CD4-positive, CD25-positive, alpha-beta regulatory T cell (primary cell): ENCODE measurements around the gene SNRPD3. TPM values are rescaled to one million over a fixed set of nuclear protein-coding genes. Genes with fewer than 3 reads are reported as not detected.
A peak's percentile ranks its signal among the peaks of the same experiment; 100 is the strongest.

Experiments used
- ATAC-seq, 2 donors: fragments of 150-1000 bp; cut with Tn5 transposase; one replicate each; pipeline ENCODE4 v1.10.0; 2021; ENCODE audit warnings: low read depth in 2 of 2, moderate number of reproducible peaks in 2 of 2, moderate library complexity in 1 of 2
- DNase-seq, 3 donors: peaks; one replicate each; pipeline versions ENCODE4 v3.0.0 to v3.0.0-alpha.2; 2012 to 2022; ENCODE audit warnings: mixed read lengths in 1 of 3
- H3K27ac ChIP-seq: one replicate; pipeline ENCODE4 v1.7.0; 2013; ENCODE audit warnings: mild to moderate bottlenecking, low read length; ENCODE audit not compliant: insufficient read depth, poor library complexity, severe bottlenecking
- H3K27me3 ChIP-seq: one replicate; pipeline ENCODE4 v1.7.0; 2013; ENCODE audit warnings: low read length; ENCODE audit not compliant: control insufficient read depth, insufficient read depth
- H3K36me3 ChIP-seq: one replicate; pipeline ENCODE4 v1.7.0; 2013; ENCODE audit warnings: mild to moderate bottlenecking, low read length, moderate library complexity; ENCODE audit not compliant: control insufficient read depth, insufficient read depth
- H3K4me1 ChIP-seq: 2 replicates; pipeline ENCODE4 v1.7.0; 2013; ENCODE audit warnings: mild to moderate bottlenecking, low read length; ENCODE audit not compliant: insufficient read depth, control insufficient read depth, poor library complexity, severe bottlenecking
- H3K4me3 ChIP-seq: one replicate; pipeline ENCODE4 v1.7.0; 2013; ENCODE audit warnings: low read depth, mild to moderate bottlenecking, low read length, moderate library complexity
- H3K9me3 ChIP-seq, 2 experiments: 1 replicate in 1 of 2; 2 replicates in 1 of 2; pipeline ENCODE4 v1.7.0; 2013; ENCODE audit warnings: low read length in 2 of 2, mild to moderate bottlenecking in 1 of 2, moderate library complexity in 1 of 2; ENCODE audit not compliant: control insufficient read depth in 2 of 2
- H3K27ac Mint-ChIP-seq, 3 donors: one replicate each; pipeline ENCODE4 v1.8.0; 2020 to 2022; ENCODE audit warnings: mild to moderate bottlenecking in 3 of 3, mixed read lengths in 3 of 3, moderate library complexity in 2 of 3
- H3K27me3 Mint-ChIP-seq: one replicate; pipeline ENCODE4 v1.8.0; 2022; ENCODE audit warnings: mild to moderate bottlenecking, mixed read lengths
- H3K36me3 Mint-ChIP-seq: one replicate; pipeline ENCODE4 v1.8.0; 2020; ENCODE audit warnings: mixed read lengths
- H3K4me1 Mint-ChIP-seq, 4 donors: one replicate each; pipeline ENCODE4 v1.8.0; 2020 to 2022; ENCODE audit warnings: mixed read lengths in 4 of 4, mild to moderate bottlenecking in 1 of 4
- H3K4me3 Mint-ChIP-seq, 4 donors: one replicate each; pipeline ENCODE4 v1.8.0; 2020 to 2022; ENCODE audit warnings: mild to moderate bottlenecking in 4 of 4, mixed read lengths in 4 of 4, moderate library complexity in 3 of 4
- H3K9me3 Mint-ChIP-seq, 7 donors: one replicate each; pipeline ENCODE4 v1.8.0; 2020 to 2022; ENCODE audit warnings: mixed read lengths in 7 of 7, mild to moderate bottlenecking in 3 of 7, moderate library complexity in 2 of 7
- polyA plus RNA-seq, 4 donors: library from polyadenylated mRNA; unstranded; fragments of 300-500 nt; fragmentation: Illumina TruSeq; gene quantifications; one replicate each; pipeline ENCODE4 v1.2.3, GENCODE V29; 2021
- total RNA-seq: library from RNA; stranded (reverse); gene quantifications from one replicate; pipeline ENCODE4 v1.2.3, GENCODE V29; 2022

SNRPD3 gene
- total and polyA plus RNA-seq, 5 donors from 2014 or later: 41.0 to 101 (median 83.7) TPM

- H3K4me1 ChIP-seq: no peaks in the 10 kb centered on the region
- H3K27me3 ChIP-seq: no peaks in the 10 kb centered on the region
- Mint-ChIP-seq H3K4me1 (peaks cover 0 to 4% (median 0%) of the 10 kb centered on the region in 4 donors), H3K27ac (no peak overlapping the region), H3K4me3 (no peak overlapping the region), H3K9me3 (no peaks in the 10 kb centered on the region), H3K36me3 (peaks cover 9% of the 10 kb centered on the region), H3K27me3 (peaks cover under 1% of the 10 kb centered on the region)
- peaks cover 13% of the 10 kb centered on the region for H3K36me3 ChIP-seq
- no peaks in the 10 kb centered on the region for H3K9me3 ChIP-seq
- H3K27ac ChIP-seq: no peak overlapping the region
- DNase-seq (no peak), ATAC-seq (no peak)
- H3K4me3 ChIP-seq: no peak overlapping the region
These were observed 19.7 kb upstream of the SNRPD3 start for GRCh38 chr22:24536089-24536488.

GRCh38 chr22:24540470-24540869 lies 15.3 kb upstream of the SNRPD3 start:
- H3K36me3 ChIP-seq: peaks cover 56% of the 10 kb centered on the region
- no peak for ATAC-seq
- Mint-ChIP-seq H3K4me1 (peaks cover 0 to 4% (median 0%) of the 10 kb centered on the region in 4 donors), H3K27me3 (no peaks in the 10 kb centered on the region), H3K4me3 (no peak overlapping the region), H3K27ac (peak overlapping the region in 1 of 3 donors; percentile 75), H3K9me3 (no peaks in the 10 kb centered on the region), H3K36me3 (peaks cover 16% of the 10 kb centered on the region)
- DNase-seq: no peak
- no peaks in the 10 kb centered on the region for H3K9me3 ChIP-seq
- no peak overlapping the region for H3K4me3 ChIP-seq
- no peak overlapping the region for H3K27ac ChIP-seq
- H3K27me3 ChIP-seq: no peaks in the 10 kb centered on the region
- no peaks in the 10 kb centered on the region for H3K4me1 ChIP-seq

GRCh38 chr22:24541681-24542515 lies 13.9 kb upstream of the SNRPD3 start:
- DNase-seq: no peak
- Mint-ChIP-seq H3K27ac (no peak overlapping the region), H3K4me1 (peaks cover 0 to 4% (median 0%) of the 10 kb centered on the region in 4 donors), H3K27me3 (no peaks in the 10 kb centered on the region), H3K4me3 (peak overlapping the region in 1 of 4 donors; percentile 89), H3K36me3 (peaks cover 22% of the 10 kb centered on the region), H3K9me3 (no peaks in the 10 kb centered on the region)
- Histone ChIP-seq H3K4me3 (no peak overlapping the region), H3K9me3 (no peaks in the 10 kb centered on the region), H3K4me1 (no peaks in the 10 kb centered on the region), H3K36me3 (peaks cover 64% of the 10 kb centered on the region), H3K27ac (no peak overlapping the region), H3K27me3 (no peaks in the 10 kb centered on the region)
- no peak for ATAC-seq

- Mint-ChIP-seq H3K4me1 (peaks cover 0 to 4% (median 0%) of the 10 kb centered on the region in 4 donors), H3K36me3 (peaks cover 29% of the 10 kb centered on the region), H3K27ac (no peak overlapping the region), H3K27me3 (no peaks in the 10 kb centered on the region), H3K4me3 (no peak overlapping the region), H3K9me3 (no peaks in the 10 kb centered on the region)
- Histone ChIP-seq H3K4me3 (no peak overlapping the region), H3K4me1 (no peaks in the 10 kb centered on the region), H3K36me3 (peaks cover 70% of the 10 kb centered on the region), H3K9me3 (no peaks in the 10 kb centered on the region), H3K27ac (no peak overlapping the region), H3K27me3 (no peaks in the 10 kb centered on the region)
- DNase-seq: no peak
- ATAC-seq: no peak
These were observed 13.2 kb upstream of the SNRPD3 start for GRCh38 chr22:24542641-24543040.

GRCh38 chr22:24543185-24543601 lies 12.6 kb upstream of the SNRPD3 start:
- Mint-ChIP-seq H3K27me3 (no peaks in the 10 kb centered on the region), H3K9me3 (no peaks in the 10 kb centered on the region)
- no peak overlapping the region for H3K4me3 ChIP-seq

GRCh38 chr22:24543679-24544243 lies 12.0 kb upstream of the SNRPD3 start:
- ATAC-seq (no peak), DNase-seq (no peak)
- no peaks in the 10 kb centered on the region for H3K9me3 ChIP-seq
- peaks cover 77% of the 10 kb centered on the region for H3K36me3 ChIP-seq
- no peaks in the 10 kb centered on the region for H3K9me3 Mint-ChIP-seq
- no peak overlapping the region for H3K27ac Mint-ChIP-seq
- no peak overlapping the region for H3K4me3 ChIP-seq
- no peaks in the 10 kb centered on the region for H3K27me3 ChIP-seq
- H3K36me3 Mint-ChIP-seq: peaks cover 36% of the 10 kb centered on the region
- H3K4me3 Mint-ChIP-seq: no peak overlapping the region
- H3K27ac ChIP-seq: no peak overlapping the region
- no peaks in the 10 kb centered on the region for H3K27me3 Mint-ChIP-seq
- H3K4me1 Mint-ChIP-seq: peaks cover 0 to 4% (median 0%) of the 10 kb centered on the region in 4 donors
- H3K4me1 ChIP-seq: no peaks in the 10 kb centered on the region

More at GRCh38 chr22:24543185-24543601, 12.6 kb upstream of the SNRPD3 start:
- Mint-ChIP-seq H3K4me3 (no peak overlapping the region), H3K27ac (no peak overlapping the region), H3K4me1 (peaks cover 0 to 4% (median 0%) of the 10 kb centered on the region in 4 donors), H3K36me3 (peaks cover 31% of the 10 kb centered on the region)
- Histone ChIP-seq H3K4me1 (no peaks in the 10 kb centered on the region), H3K27ac (no peak overlapping the region), H3K36me3 (peaks cover 75% of the 10 kb centered on the region), H3K27me3 (no peaks in the 10 kb centered on the region), H3K9me3 (no peaks in the 10 kb centered on the region)
- DNase-seq (no peak), ATAC-seq (no peak)

- Histone ChIP-seq H3K4me1 (peaks cover 8% of the 10 kb centered on the region), H3K9me3 (no peaks in the 10 kb centered on the region), H3K27ac (no peak overlapping the region), H3K4me3 (no peak overlapping the region), H3K27me3 (no peaks in the 10 kb centered on the region), H3K36me3 (peaks cover 46% of the 10 kb centered on the region)
- DNase-seq (no peak), ATAC-seq (no peak)
- Mint-ChIP-seq H3K4me3 (peak overlapping the region in 1 of 4 donors; percentile 56), H3K36me3 (peaks cover 30% of the 10 kb centered on the region), H3K27ac (no peak overlapping the region), H3K9me3 (no peaks in the 10 kb centered on the region), H3K27me3 (no peaks in the 10 kb centered on the region), H3K4me1 (peaks cover 0 to 27% (median 18%) of the 10 kb centered on the region in 4 donors)
These were observed 7.0 kb upstream of the SNRPD3 start for GRCh38 chr22:24548812-24549211.
